ENCODE results near the gene FOXJ1.

FOXJ1 gene

DNA sequence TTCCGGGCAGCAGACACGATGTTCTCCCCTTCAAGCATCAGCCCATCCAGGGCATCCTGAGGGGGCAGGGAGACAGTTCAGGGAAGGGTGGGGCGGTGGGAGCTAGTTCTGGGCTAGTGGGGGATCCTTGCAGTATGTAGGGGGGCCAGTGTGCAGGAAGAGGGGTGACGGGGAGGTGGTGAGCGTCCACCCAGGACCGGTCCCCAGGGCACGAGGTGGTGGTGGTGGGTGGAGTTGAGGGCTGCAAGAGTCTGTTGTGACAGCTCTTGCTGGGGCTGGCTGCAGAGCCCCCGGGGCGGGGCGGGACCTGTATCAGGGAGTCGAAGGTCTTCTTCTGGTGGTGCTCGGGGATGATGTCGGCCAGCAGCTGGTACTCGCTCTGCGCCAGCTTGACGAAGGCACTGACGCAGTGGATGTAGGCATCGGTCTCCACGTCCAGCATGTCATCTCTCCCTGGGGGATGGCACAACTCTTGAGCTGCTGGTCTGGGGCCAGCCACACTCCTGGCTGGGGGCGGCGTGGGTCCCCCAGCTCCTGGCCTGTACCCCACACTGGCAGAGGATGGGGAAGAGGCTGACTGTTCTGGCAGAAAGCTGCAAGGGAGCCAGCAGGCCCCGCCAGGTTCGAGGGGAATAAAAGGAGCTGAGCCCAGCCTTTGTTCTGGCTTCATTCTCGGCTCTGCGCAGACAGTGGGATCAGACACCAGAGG, 52.0 kb downstream of the FOXJ1 start:
- no peak for ATAC-seq (ENCODE audit: low read depth)
- Histone ChIP-seq H3K27me3 (ENCODE audit: insufficient read depth, poor library complexity, severe bottlenecking) (no peaks in the 10 kb centered on the region), H3K27ac (ENCODE audit: poor library complexity, severe bottlenecking) (no peak overlapping the region), H3K36me3 (ENCODE audit: low read depth) (peaks cover 50% of the 10 kb centered on the region), H3K4me3 (ENCODE audit: severe bottlenecking) (no peak overlapping the region), H3K4me1 (ENCODE audit: insufficient read depth, poor library complexity, severe bottlenecking) (no peaks in the 10 kb centered on the region), H3K9me3 (ENCODE audit: severe bottlenecking) (no peaks in the 10 kb centered on the region)
- DNase-seq (ENCODE audit: low spot score) = no peak
- TF ChIP-seq, protein P1, sequence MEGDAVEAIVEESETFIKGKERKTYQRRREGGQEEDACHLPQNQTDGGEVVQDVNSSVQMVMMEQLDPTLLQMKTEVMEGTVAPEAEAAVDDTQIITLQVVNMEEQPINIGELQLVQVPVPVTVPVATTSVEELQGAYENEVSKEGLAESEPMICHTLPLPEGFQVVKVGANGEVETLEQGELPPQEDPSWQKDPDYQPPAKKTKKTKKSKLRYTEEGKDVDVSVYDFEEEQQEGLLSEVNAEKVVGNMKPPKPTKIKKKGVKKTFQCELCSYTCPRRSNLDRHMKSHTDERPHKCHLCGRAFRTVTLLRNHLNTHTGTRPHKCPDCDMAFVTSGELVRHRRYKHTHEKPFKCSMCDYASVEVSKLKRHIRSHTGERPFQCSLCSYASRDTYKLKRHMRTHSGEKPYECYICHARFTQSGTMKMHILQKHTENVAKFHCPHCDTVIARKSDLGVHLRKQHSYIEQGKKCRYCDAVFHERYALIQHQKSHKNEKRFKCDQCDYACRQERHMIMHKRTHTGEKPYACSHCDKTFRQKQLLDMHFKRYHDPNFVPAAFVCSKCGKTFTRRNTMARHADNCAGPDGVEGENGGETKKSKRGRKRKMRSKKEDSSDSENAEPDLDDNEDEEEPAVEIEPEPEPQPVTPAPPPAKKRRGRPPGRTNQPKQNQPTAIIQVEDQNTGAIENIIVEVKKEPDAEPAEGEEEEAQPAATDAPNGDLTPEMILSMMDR (IDR thresholded peaks at IDR 0.05; ENCODE audit: poor library complexity, severe bottlenecking) = no peak

DNA sequence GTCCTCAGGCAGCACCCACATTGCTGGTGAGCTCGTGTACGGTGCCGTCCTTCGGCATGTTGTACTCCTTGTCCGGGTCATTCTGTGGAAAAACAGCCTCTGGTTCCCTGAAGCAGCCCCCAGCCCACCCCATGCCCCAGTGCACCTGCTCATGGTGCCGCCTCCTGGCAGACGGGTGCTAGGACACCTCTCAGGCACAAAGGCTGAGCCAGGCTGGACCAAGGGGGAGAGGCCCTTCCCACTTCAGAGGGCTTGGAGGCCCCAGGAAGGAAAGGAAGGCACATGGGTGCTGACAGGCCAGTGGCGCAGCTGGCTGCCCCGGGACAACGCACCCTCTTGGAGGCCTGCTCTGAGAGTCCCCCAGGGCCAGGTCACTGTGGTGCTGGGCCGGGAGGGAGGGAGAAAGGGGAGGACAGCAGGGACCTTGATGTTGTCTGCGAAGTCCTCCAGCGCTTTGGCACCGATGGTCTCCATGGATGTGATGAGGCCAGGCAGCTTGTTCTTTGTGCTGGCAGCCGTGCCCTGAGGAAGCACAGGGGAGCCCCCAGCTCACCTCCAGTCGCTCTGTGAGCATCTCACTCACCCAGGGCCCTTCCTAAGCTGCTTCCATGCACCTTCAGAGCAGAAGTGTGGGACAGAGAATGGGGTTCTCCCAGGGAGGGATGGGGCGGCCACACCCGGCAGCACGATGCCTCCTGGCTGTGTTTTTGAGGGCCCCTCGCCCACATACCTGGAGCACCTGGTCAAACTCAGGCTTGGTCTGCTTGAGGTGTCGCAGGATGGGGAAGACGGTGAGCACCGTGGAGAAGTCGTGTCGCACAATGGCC, 52.8 kb downstream of the FOXJ1 start:
- TF ChIP-seq, protein P1 (IDR thresholded peaks at IDR 0.05; ENCODE audit: poor library complexity, severe bottlenecking) = no peak
- Histone ChIP-seq H3K27ac (ENCODE audit: poor library complexity, severe bottlenecking) (no peak overlapping the region), H3K36me3 (ENCODE audit: low read depth) (peaks cover 47% of the 10 kb centered on the region), H3K4me1 (ENCODE audit: insufficient read depth, poor library complexity, severe bottlenecking) (no peaks in the 10 kb centered on the region), H3K9me3 (ENCODE audit: severe bottlenecking) (no peaks in the 10 kb centered on the region), H3K4me3 (ENCODE audit: severe bottlenecking) (no peak overlapping the region), H3K27me3 (ENCODE audit: insufficient read depth, poor library complexity, severe bottlenecking) (no peaks in the 10 kb centered on the region)
- ATAC-seq (ENCODE audit: low read depth) = no peak
- no peak for DNase-seq (ENCODE audit: low spot score)

DNA sequence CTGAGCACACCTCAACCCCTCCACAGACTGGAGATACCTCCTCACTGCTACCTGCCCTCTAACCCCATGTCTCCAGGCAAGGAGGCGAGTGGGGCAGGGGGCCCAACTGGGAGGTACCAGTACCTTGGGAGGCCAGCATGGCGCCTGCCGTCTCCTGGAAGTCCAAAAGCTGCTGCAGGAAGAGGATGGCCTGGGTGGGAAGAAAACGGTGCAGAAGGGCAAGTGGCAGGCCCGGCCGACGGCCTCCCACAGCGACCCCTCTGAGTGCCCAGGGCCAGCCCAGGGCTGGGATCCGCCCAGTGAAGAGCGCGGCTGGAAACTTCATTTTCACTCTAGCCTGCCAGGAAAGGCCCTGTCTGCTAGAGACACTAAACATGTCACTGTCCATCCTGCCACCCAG, 53.5 kb downstream of the FOXJ1 start:
- Histone ChIP-seq H3K36me3 (ENCODE audit: low read depth) (peaks cover 47% of the 10 kb centered on the region), H3K27me3 (ENCODE audit: insufficient read depth, poor library complexity, severe bottlenecking) (no peaks in the 10 kb centered on the region), H3K27ac (ENCODE audit: poor library complexity, severe bottlenecking) (no peak overlapping the region), H3K4me3 (ENCODE audit: severe bottlenecking) (no peak overlapping the region), H3K4me1 (ENCODE audit: insufficient read depth, poor library complexity, severe bottlenecking) (no peaks in the 10 kb centered on the region), H3K9me3 (ENCODE audit: severe bottlenecking) (no peaks in the 10 kb centered on the region)
- no peak for DNase-seq (ENCODE audit: low spot score)
- TF ChIP-seq, protein P1 (IDR thresholded peaks at IDR 0.05; ENCODE audit: poor library complexity, severe bottlenecking) = no peak
- ATAC-seq (ENCODE audit: low read depth) = no peak

DNA sequence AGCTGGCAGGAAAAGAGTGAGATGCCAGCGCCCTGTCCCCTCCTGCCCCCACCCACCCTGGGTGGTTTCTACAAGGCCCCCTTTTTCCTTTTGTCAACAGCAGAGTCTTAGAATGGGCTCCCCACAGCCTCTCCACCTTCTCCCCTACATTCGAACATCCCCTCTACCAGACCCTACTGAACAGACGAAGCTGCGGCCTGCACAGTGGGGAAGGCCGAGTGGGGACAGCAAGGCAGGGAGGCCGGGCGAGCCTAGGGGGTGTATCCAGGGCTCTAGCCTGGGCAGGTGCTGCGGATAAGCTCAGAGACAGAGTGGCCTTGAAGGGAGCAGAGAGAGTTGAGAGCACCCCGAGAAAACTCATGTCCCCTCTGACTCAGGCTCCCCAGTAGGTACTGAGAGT, 54.7 kb downstream of the FOXJ1 start:
- peaks cover 42% of the 10 kb centered on the region for H3K36me3 ChIP-seq (ENCODE audit: low read depth)
- TF ChIP-seq, protein P1 (IDR thresholded peaks at IDR 0.05; ENCODE audit: poor library complexity, severe bottlenecking) = no peak
- H3K9me3 ChIP-seq (ENCODE audit: severe bottlenecking) = no peaks in the 10 kb centered on the region
- no peaks in the 10 kb centered on the region for H3K4me1 ChIP-seq (ENCODE audit: insufficient read depth, poor library complexity, severe bottlenecking)
- DNase-seq (ENCODE audit: low spot score) = no peak
- H3K27me3 ChIP-seq (ENCODE audit: insufficient read depth, poor library complexity, severe bottlenecking) = no peaks in the 10 kb centered on the region
- no peak overlapping the region for H3K27ac ChIP-seq (ENCODE audit: poor library complexity, severe bottlenecking)
- H3K4me3 ChIP-seq (ENCODE audit: severe bottlenecking) = no peak overlapping the region
- ATAC-seq (ENCODE audit: low read depth) = no peak

All from RWPE2 (cell line).